Posterior cingulate gyrus (tissue), 11 donors: Measurements from ENCODE around the gene CD44.

Experiments used
- DNase-seq, 10 donors: peaks; one replicate each; pipeline versions ENCODE4 v3.0.0 to v3.0.0-alpha.2; 2020 to 2021; ENCODE audit warnings: mixed read lengths in 3 of 10
- intact Hi-C: fragments of 100-400 bp; cut with DNase I; formaldehyde crosslinking; loops from one replicate; pipeline ENCODE4 v1.15.1; 2023

CD44 gene

DNA sequence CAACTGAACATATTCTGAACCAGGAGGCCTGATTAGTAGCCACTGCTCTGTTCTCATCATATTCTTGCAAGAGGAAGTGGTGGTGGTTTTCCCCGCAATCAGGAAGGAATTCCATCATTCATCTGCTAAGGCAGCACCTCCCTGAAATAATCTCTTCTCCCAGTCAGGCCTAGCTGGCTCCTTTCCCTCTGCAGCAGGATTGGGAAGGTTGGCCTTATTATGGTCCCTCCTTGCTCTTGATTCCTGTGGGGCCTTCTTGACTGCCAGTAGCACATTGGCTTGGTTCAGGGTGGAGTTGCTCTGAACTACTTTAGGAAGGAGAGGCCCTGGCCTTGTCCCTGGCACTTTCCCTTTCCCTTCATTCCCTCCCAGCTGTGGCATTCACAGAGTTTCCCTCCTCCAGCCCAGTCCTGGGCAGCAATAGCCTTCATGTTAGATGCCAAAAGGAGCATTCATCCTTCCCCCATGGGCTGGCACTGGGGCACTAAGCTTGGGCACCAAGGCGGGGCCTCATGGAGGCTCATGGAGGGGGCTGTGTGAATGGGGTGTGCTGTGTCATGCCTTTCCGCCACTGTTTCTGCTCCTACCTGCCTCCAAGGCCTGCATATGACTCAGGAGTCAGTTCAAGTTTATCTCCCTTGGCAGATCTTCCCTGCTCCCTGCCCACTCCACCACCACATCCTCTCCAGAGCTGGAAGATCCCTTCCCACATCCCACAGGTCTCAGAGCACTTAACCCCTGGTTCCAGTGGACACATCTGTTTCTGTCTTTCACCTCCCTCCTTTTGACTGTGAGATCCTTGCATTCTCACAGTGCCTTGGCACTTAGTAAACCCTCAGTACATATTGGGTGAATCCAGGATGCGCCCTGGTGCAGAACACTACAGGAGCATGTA lies 27.6 kb upstream of the CD44 start:
- intact Hi-C loops, result no loop called here
- no peak for DNase-seq

DNA sequence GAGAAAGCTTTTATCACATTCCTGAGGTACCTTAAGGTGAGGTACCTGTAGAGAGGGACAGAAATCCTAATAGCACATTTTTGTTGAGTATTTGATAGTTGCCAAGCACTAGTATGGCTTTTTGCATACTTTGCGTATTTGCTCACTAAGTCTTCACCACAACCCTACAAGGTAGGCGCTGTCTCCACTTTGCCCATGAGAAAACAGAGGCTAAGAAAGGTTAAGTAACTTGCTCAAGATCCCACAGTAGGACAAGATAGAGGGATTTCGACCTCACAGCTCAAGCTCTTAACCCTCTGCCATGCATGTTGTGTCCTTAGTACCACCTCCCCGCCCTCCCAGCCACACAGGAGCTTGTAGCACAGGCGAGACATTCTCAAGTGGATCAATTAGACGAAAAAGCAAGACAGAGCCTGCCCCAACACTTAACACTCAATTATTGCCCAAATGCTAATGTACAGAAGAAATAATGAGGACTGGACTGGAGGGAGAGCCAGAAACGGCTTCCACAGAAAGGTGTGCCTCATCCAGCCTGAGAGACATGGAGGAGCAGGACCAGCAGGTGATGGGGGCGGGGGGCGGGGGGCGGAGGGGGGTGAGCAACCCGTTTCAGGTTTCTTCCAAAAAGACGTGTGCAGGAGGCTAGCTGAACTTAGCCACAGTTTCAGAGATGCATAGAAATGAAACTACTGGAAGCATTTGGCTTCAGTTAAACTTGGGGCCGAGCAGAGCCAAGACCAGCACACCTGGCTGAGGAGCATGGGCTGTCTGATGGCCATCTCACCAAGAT lies 26.7 kb upstream of the CD44 start:
- intact Hi-C loops, result no loop called here
- DNase-seq, result no peak

DNA sequence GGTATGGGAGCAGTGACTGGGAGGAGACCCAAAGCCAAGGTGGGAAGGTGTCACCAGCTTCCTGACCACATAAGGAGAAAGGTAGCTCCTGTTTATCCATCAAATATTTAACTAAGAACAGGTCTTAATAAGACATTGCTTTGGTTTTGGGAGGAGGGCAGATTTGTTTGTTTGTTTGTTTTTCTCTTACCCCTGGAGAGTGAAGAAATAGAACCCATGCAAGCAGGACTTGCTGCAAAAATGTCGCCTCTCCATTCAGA lies 26.2 kb upstream of the CD44 start:
- intact Hi-C loops, result no loop called here

DNA sequence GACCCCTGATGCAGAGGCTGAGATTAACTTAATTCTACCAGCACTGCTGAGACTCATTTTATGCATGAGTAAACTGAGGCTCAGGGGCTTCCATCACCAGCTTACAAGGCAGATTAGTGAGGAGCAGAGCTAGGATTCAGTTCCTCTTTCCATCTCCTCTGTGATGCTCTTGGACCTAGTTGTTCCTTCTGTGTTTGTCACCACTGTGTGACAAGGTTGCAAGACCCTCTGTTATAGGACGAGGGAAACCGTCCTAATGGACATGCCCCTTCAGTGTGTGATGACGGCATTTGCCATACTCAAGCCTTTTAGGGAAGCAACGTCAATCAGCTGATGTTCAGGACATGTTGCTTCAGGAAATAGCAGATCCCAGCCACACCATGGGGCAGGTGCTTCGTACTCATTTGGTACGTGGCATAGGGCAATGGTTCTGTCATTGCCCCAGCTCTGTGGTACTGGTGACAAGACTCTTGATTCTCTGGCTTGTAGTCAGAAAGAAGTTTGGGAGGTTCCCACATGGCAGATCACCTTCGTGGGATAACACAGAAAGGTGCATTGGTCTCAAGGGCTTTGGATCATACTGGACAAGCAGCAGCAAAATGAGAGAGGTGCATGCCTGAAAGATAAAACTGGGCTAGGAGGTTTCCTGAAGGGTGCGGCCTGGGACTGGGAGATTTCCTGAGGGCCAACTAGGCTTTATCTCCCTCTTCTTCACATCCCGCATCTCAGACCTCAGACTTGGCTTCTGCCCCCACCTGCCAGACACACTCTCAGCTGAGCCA lies 23.9 kb upstream of the CD44 start:
- no peak for DNase-seq
- intact Hi-C loops, result no loop called here

More for the DNA sequence above, 26.2 kb upstream of the CD44 start:
- no peak for DNase-seq

DNA sequence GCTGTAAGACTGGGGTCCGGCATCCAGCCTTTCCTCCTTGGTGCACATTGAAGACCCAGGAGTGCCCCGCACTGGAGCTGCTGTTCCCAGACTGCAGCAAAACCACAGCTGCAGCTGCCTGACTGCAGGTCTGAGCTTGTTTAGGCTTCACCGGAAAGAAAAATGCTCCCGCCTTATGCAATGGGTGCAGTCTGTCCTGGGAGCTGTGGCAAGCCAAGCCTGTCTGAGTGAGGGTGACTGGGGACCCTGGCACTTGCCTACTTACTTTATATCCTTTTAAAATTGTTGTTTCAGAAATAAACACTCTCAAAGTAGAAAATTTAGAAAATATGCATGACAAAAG lies 23.3 kb upstream of the CD44 start:
- intact Hi-C loops, result no loop called here

DNA sequence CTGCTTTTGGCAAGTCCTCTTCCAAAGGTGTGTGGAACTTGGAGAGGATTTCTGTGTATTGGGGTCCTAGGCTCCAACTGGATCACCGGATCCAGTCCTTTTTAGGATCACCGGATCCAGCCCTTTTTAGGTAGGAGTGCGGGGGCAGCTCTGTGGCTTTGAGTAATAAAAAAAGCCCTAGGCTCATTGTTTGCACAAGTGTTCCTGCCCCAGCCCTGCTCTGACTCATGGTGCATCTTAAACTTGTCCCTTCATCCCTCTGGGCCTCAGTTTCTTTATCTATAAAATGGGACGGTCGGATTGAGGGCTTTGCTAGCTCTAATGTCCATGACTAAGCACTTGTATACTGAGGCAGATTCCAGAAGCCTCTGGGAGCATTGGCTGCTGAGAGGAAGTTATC lies 22.7 kb upstream of the CD44 start:
- no peak for DNase-seq
- intact Hi-C loops, result no loop called here

More for the DNA sequence above, 23.3 kb upstream of the CD44 start:
- DNase-seq, result peak in 1 of 10 donors; percentile 76

DNA sequence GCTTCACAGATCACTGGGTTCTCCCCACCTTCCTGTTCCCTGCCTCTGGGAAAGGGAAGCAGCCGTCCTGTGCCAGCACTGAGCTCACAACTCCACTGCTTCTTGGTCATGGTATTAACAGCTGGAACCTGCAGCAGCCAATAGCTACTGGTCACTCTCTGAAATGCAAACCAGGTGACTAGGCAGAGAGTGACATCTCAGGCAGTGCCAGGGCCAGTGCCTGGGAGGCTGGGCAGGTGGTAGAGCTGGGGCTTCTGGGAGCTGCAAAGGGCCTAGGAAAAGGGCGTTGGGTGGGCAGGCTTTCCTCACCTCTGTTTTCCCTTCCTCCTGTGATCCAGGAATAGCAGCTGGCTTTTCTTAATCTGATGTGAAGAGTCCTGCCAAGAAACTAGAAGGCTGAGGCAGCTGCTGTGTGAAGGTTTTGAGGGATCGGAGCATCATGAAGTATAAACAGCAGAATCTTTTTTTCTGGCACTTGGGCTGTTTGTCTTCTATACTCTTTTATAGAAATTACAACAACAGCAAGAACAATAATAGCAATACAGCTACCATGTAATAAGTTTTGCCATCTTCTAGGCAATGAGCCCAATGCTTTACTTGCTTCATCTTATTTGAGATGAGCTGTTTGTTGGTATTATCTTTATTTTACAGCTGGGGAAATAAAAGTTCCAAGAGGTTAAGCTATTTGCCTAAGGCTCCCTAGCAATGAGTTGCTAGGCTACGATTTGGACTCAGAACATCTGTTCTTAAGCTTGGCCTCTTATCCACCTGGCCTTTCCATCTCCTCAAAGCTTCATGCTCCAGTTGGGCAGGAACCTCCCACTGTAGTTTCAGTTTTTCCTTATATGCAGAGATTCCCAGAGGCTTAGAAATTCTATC lies 22.0 kb upstream of the CD44 start:
- intact Hi-C loops, result no loop called here
- peak in 1 of 10 donors; percentile 68 for DNase-seq

DNA sequence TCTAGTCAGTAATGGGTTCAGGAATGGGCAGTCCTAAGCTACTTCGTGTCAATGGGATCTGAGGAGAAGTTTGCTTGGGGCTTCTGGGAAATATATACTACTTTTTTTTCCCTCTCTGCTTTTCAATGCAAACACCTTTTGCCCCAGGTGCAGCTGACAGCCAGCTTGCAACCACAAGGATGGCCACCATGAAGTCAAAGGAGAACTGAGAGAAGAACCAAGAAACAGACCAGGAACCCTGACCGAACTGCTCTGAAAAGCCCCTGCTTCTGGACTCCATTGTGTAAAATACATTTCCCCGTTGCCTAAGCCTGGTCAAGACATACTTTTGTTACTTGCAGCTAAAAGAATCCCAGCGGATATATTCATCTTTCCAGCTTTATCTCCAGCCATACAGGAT lies 20.1 kb upstream of the CD44 start:
- DNase-seq, result no peak
- intact Hi-C loops, result no loop called here

DNA sequence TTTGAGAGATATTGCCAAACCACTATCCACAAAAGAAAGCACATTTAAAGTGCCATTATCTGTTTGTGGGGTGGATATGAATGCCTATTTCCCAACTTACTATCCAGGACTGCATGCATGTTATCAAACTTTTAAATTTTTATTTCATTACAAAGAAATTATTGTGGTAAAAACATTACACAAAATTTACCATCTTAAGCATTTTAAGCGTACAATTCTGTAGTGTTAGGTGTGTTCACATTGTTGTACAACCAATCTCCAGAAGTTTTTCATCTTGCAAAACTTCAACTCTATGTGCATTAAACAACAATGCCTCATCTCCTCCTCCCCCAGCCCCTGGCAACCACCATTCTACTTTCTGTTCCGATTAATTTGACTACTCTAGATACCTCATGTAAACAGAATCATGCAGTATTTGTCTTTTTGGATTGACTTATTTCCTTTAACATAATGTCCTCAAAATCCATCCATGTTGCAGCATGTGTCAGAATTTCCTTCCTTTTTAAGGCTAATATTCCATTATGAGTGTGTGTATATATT lies 17.6 kb upstream of the CD44 start:
- intact Hi-C loops, result no loop called here

DNA sequence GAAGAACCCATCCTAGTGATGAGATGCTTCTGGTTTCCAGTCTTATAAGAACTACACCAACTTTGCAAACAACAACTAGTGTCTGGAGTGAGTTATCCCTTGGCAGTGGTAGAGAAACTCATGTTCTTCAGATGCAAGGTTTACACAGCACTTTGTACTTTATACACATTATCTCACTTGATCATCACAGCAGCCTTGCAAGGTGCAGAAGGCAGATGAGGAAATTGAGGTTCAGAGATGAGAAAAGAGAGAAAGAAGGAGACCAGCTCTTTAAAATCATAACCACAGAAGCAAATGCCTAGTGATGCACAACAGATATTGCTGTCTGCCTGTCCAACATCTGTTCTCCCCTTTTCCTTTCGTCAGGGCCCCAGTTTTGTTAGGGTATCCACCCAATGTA lies 16.7 kb upstream of the CD44 start:
- intact Hi-C loops, result no loop called here
- DNase-seq, result no peak

More for the DNA sequence above, 17.6 kb upstream of the CD44 start:
- no peak for DNase-seq

DNA sequence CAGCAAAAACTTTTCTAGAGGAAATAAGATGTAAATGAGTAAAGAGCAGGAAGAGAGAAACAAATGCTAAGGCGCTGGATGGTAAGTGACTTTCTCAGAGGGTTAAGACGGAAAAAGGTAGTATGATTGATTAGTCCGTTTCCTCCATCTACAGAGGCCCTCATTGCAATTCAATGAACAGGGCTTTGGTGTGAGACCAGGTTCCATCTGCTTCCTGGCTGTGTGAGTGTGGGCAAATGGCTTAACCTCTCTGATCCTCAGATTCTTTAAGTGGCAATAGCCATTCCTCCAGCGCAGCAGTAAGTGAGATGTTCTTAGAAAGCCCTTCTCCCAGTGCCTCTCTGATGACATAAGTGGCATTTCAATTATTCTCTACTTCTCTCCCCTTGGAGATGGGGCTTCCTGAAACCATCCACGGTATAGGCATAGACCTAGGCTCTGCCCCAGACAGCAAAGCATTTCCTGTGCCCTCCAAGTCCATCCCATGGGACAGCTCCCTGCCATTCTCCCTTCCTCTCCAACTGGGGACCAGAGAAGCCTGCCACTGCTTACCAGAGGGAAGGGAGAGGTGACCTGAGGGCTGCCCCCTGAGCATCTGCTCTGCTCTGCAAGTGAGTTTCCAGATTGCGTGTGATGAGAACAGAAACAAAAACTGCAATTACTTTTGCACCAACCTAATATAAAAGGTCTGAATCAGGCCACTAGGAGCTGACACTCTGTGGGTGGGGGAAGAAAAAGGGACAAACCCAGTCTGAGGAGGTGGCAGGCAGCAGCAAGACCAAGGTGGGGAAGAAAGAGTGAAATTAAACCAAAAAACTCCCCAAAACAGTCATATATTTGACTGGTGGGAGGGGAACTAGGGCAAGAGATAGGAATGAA lies 12.7 kb upstream of the CD44 start:
- intact Hi-C loops, result no loop called here
- no peak for DNase-seq

DNA sequence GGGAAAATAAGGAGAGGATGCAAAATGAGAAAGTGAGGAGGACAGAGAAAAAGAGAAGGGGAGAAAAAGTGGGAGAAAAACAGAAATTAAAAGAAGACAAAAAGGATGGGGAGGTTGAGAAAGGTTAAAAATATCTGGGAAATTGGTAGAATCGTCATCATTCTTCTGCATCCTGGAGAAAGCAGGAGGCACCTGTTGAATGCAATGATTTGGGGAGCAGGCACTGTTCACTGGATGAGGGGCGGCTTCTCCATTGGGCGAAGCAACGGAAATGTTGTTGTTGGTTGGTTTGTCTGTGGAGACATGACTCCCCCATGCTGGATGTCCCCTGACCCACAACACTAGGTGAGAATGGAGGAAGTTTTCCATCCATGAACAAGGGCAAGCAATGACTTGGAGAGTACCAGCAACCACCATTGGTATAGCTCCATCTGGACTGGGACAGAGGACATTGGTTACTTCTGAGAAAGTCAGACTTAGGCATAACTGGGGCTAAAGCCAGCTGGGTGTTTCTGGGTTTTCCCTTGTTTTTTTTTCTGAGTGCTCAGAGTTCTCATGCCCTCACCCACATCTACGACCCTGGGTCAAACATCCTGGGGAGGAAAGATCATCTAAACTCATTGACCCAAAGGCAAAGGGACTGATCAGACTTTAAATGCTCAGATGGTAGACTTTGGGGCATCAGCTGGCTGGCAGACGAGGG lies 11.9 kb upstream of the CD44 start:
- DNase-seq, result no peak
- intact Hi-C loops, result no loop called here

DNA sequence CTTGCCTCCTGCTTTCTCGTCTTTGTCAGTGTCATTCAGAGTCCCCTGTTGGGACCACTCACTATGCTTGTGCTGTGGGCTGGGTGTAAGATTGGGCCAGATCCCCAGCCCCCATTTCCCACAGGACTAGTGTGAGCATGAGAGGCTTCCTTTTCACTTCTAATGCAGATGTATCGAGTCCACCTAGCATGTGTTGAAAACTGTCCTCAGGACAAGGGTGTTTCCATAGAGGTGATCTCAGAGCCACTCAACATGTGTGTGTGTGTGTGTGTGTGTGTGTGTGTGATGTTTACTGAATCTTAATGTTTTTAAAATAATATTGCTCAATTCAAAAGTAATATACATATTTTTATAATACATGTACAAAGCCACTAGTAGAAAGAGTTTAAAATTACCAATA lies 11.4 kb upstream of the CD44 start:
- intact Hi-C loops, result no loop called here
- no peak for DNase-seq

DNA sequence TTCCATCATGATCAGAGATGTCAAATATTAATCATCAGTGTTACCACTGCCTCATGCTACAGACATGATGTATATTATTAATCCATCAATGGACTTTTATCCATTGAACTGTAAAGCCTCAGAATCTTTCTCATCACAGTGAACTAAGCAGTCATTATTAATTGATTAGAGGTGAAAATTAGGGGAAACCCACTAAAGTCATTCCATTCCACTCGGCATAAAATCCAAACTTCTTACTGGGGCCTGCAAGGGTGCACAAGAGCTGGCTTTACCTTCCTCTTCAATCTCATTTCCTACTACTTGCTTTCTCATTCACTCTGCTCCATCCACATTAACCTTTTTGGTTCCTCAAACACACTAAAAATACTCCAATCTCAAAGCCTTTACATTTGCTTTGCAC lies 7.9 kb upstream of the CD44 start:
- DNase-seq, result no peak

DNA sequence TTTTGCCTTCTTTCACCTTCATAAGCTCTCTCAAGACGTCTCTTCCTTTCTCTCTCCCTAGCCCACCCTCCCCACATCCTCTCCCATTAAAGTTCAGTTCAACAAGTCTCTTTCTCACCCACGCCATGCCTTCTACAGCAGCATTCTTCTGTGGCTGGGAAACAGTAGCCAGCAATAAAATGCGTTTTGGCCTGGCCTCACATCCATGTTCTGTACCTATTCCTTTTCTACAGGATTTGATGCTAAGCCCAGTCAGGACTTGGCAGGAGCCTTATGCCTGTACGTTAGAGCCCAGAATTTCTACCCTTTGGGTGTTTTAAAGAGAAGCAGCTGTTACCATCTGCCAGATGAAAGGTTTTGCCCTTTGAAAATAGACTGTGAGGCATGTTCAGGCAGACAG lies 7.1 kb upstream of the CD44 start:
- intact Hi-C loops, result no loop called here
- DNase-seq, result no peak

More for the DNA sequence above, 7.9 kb upstream of the CD44 start:
- intact Hi-C loops, result no loop called here

DNA sequence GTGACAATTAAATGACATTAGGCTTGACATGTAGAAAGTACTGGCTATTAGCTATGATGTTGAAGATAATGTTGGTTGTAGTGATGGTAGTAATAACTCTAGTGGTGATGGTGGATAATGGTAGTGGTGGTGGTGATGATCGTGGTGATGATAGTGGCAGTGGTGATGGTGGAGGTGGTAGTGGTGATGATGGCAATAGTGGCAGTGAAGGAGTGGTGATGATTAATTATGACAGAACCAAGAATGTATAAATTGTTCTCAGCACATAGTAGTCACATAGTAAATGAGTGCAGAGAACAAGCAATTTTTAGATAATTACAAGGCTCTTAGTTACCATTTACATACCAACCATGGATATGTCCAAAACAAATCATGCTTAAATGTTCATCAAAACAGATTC lies 5.3 kb upstream of the CD44 start:
- DNase-seq, result no peak
- intact Hi-C loops, result no loop called here

DNA sequence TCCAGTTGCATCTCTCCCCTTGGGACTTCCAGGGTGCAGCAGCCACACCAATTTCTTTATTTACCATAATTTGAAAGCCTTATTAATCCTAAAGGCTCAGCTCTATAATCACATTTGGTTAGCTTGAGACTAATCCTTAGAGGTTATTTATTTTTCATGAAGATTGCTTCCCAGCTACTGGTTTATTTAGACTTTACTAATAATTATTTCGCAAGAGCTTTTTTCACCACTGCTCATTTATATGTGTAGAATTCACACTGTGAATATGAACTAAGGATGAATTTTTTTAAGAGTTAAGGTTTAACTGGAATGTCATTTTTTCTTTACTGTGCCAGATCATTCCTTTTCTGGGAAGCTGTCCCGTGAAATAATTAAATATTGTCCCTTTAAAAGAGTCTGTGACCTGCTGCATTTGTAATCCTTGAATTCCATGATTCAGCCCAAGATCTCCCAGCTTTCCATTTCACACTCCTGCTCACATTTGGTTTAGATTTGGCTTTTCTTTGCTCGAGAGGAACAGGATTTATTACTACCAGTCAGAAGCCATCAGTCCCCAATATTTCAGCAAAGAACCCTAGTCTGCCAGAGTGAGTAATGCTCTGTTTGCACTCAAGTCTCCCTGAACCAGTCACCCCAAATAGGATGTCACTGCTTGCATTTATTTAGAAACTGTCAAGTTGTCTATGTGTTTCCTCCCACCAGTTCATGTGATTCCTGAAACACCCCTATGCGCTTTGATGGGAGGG lies 4.4 kb upstream of the CD44 start:
- DNase-seq, result no peak
- intact Hi-C loops, result no loop called here

DNA sequence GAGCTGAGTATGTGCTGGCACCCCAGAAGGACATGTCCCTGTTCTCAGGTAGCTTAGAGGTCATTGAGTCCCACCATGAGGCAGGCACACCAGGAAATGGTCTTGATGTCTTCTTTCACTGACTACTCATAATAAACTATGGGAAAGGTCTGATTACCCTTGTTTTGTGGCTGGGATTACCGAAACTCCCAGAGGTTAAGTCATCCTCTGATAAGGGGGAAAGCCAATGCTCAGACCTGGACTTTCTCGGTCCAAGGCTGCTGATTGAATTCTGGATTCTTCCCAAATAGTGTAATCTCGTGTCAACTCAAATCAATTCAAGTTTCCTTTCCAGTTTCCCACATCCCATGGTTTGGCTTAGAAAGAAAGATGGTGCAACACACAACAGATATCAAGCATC lies 3.7 kb upstream of the CD44 start:
- intact Hi-C loops, result no loop called here

More for the DNA sequence above, 3.7 kb upstream of the CD44 start:
- DNase-seq, result no peak
